Parathyroid adenoma (tissue), 2 donors: ENCODE results near the gene TMEM272.
"Not testable (repeated sequence)": the region's sequence is repeated elsewhere in the genome, so short reads cannot be mapped to it uniquely, and the experiment has no call there.

Source experiments
- H2AFZ ChIP-seq: fragments of 300-600 bp; sonication (generic); one replicate; pipeline ENCODE4 v1.7.0; 2017; ENCODE audit warnings: antibody characterized with exemption, mild to moderate bottlenecking
- H3K27ac ChIP-seq: fragments of 300-600 bp; sonication (generic); one replicate; pipeline ENCODE4 v1.7.0; 2017
- H3K27me3 ChIP-seq: fragments of 300-600 bp; sonication (generic); one replicate; pipeline ENCODE4 v1.7.0; 2017; ENCODE audit warnings: low read length; ENCODE audit not compliant: control insufficient read depth, insufficient read depth
- H3K36me3 ChIP-seq: fragments of 300-600 bp; sonication (generic); one replicate; pipeline ENCODE4 v1.7.0; 2017; ENCODE audit warnings: low read length; ENCODE audit not compliant: control insufficient read depth, insufficient read depth
- H3K4me1 ChIP-seq: fragments of 300-600 bp; sonication (generic); one replicate; pipeline ENCODE4 v1.7.0; 2017; ENCODE audit warnings: control low read depth
- H3K4me2 ChIP-seq: fragments of 300-600 bp; sonication (generic); one replicate; pipeline ENCODE4 v1.7.0; 2017; ENCODE audit warnings: low read length
- H3K4me3 ChIP-seq: fragments of 300-600 bp; sonication (generic); one replicate; pipeline ENCODE4 v1.7.0; 2017; ENCODE audit warnings: low read depth, low read length
- H3K79me2 ChIP-seq: fragments of 300-600 bp; sonication (generic); one replicate; pipeline ENCODE4 v1.7.0; 2017; ENCODE audit warnings: control low read depth
- H3K9ac ChIP-seq: fragments of 300-600 bp; sonication (generic); one replicate; pipeline ENCODE4 v1.7.0; 2017; ENCODE audit warnings: mild to moderate bottlenecking
- H3K9me3 ChIP-seq: fragments of 300-600 bp; sonication (generic); one replicate; pipeline ENCODE4 v1.7.0; 2017; ENCODE audit warnings: low read length; ENCODE audit not compliant: control insufficient read depth
- CTCF ChIP-seq: fragments of 300-600 bp; sonication (generic); IDR thresholded peaks from one replicate; pipeline ENCODE4 v1.7.0; 2017; ENCODE audit warnings: antibody characterized with exemption, mild to moderate bottlenecking
- donor health status: primary hyperparathyroidism.

TMEM272 gene

GRCh38 chr13:51825165-51825592, 19.8 kb downstream of the TMEM272 start:
- Histone ChIP-seq H3K4me1 (no peaks in the 10 kb centered on the region), H3K9me3 (no peaks in the 10 kb centered on the region), H3K27me3 (no peaks in the 10 kb centered on the region), H3K79me2 (no peaks in the 10 kb centered on the region), H3K36me3 (no peaks in the 10 kb centered on the region), H3K9ac (no peak overlapping the region), H3K4me2 (no peak overlapping the region), H3K4me3 (no peak overlapping the region), H3K27ac (no peak overlapping the region), H2AFZ (no peak overlapping the region)
- TF ChIP-seq CTCF, result no peak

GRCh38 chr13:51824712-51825111, 20.3 kb downstream of the TMEM272 start:
- H3K36me3 ChIP-seq, H3K9ac ChIP-seq, H3K27ac ChIP-seq, H3K79me2 ChIP-seq, H3K27me3 ChIP-seq, H3K4me3 ChIP-seq, H3K4me1 ChIP-seq, H2AFZ ChIP-seq, H3K4me2 ChIP-seq, H3K9me3 ChIP-seq: not testable (repeated sequence)

- H3K27me3 ChIP-seq, result no peaks in the 10 kb centered on the region
- H2AFZ ChIP-seq, result no peak overlapping the region
- no peak overlapping the region for H3K4me3 ChIP-seq
- H3K79me2 ChIP-seq, result no peaks in the 10 kb centered on the region
- H3K27ac ChIP-seq, result no peak overlapping the region
- H3K36me3 ChIP-seq, result no peaks in the 10 kb centered on the region
- TF ChIP-seq CTCF, result no peak
- H3K9ac ChIP-seq, result no peak overlapping the region
- peaks cover 3% of the 10 kb centered on the region for H3K4me1 ChIP-seq
- H3K9me3 ChIP-seq, result no peaks in the 10 kb centered on the region
- H3K4me2 ChIP-seq, result no peak overlapping the region
Measured at GRCh38 chr13:51823863-51824262, 21.1 kb downstream of the TMEM272 start.

- Histone ChIP-seq H3K4me2 (no peak overlapping the region), H3K4me1 (peaks cover 3% of the 10 kb centered on the region), H3K9ac (no peak overlapping the region), H3K9me3 (no peaks in the 10 kb centered on the region), H2AFZ (no peak overlapping the region), H3K27ac (no peak overlapping the region), H3K4me3 (no peak overlapping the region), H3K27me3 (no peaks in the 10 kb centered on the region), H3K79me2 (no peaks in the 10 kb centered on the region), H3K36me3 (no peaks in the 10 kb centered on the region)
- TF ChIP-seq CTCF, result no peak
Measured at GRCh38 chr13:51823359-51823758, 21.6 kb downstream of the TMEM272 start.

GRCh38 chr13:51822106-51822815, 22.7 kb downstream of the TMEM272 start:
- no peak overlapping the region for H3K27ac ChIP-seq
- no peak for TF ChIP-seq CTCF
- no peak overlapping the region for H3K9ac ChIP-seq
- no peak overlapping the region for H2AFZ ChIP-seq
- H3K4me2 ChIP-seq, result no peak overlapping the region
- no peaks in the 10 kb centered on the region for H3K79me2 ChIP-seq
- H3K9me3 ChIP-seq, result no peaks in the 10 kb centered on the region
- H3K36me3 ChIP-seq, result no peaks in the 10 kb centered on the region
- H3K4me1 ChIP-seq, result peaks cover 3% of the 10 kb centered on the region
- H3K4me3 ChIP-seq, result no peak overlapping the region
- H3K27me3 ChIP-seq, result no peaks in the 10 kb centered on the region
